ENCODE measurements around the gene BCL2L12. TPM values are rescaled to one million over a fixed set of nuclear protein-coding genes. Genes with fewer than 3 reads are reported as not detected.
A peak's percentile ranks its signal among the peaks of the same experiment; 100 is the strongest.

Gene BCL2L12
- total and polyA plus RNA-seq, 2 of the 13 experiments (the other 11 are each of a cell fraction or from before 2014, with no cell fraction given) = 26.8 to 40.8 TPM

DNA sequence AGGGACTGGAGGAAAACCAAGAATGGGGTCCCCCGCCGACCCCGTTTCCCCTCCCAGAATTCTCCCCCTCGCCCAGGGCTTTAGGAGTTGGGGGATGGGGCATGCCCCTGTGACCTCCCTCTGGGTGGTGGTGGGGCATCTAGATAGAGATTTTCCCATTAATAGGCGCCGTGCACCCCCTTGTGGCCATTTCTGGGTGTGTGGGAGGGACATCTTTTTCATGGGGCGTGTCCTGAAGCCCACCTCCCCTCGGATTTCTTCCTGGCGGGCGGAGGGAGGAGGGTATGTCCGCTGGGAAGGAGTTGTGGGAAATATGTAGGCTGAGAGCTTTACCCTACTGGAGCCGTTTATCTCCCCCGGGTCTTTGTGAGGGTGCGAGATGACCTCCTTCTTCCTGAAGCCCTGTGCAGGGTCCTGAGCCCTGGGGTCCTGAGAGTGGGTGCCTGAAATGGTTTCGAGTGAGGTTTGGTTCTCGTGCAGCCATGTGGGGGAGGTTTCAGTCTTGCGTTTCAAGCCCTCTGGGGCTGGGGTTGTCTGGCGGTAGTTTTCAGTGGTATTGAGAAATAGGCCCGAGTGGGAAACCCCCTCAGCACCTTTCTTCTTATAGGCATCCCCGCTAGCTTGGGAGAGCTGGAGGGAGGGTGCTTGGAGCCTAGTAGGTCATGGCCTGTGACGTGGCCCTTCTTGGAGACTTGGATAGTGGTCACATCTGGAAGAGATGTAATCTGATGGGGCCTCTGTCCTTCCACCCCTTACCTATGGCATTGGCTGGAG, 12.4 kb downstream of the BCL2L12 start:
- Histone ChIP-seq H3K4me2 (ENCODE audit: low read depth, low read length) (peak overlapping the region; percentile 86), H3K9me3 (ENCODE audit: low read length) (no peaks in the 10 kb centered on the region), H3K79me2 (ENCODE audit: insufficient read depth, low read length) (peaks cover 41% of the 10 kb centered on the region), H4K20me1 (ENCODE audit: insufficient read depth, low read length) (peaks cover 37% of the 10 kb centered on the region), H3K4me3 (replicated peaks in 1 of 3; ENCODE audit: insufficient read depth in 1 of 3, low read depth in 2 of 3, low read length in 3 of 3) (peak overlapping the region; percentile 92 to 99 (median 99)), H3K4me1 (ENCODE audit: insufficient read depth, low read length) (peaks cover 39% of the 10 kb centered on the region), H3K27me3 (ENCODE audit: control insufficient read depth in 1 of 2, insufficient read depth in 2 of 2, low read length in 2 of 2) (no peaks in the 10 kb centered on the region), H2AFZ (ENCODE audit: low read length) (no peak overlapping the region), H3K36me3 (replicated peaks in 1 of 2; ENCODE audit: control insufficient read depth in 1 of 2, insufficient read depth in 2 of 2, low read length in 2 of 2) (peaks cover 4 to 24% of the 10 kb centered on the region in 2 experiments), H3K27ac (ENCODE audit: extremely low read length, insufficient read depth, low read length) (peak overlapping the region; percentile 89), H3K9ac (ENCODE audit: insufficient read depth, low read depth, low read length) (peak overlapping the region; percentile 95)
- BruUV-seq (replicated peaks) = no TSS peak
- FAIRE-seq (no peak), ATAC-seq (peak; percentile 30), DNase-seq (ENCODE audit: low spot score) (peak; percentile 74)
- 4% methylated on average over 16 of the region's 21 CpGs for WGBS (ENCODE audit: low lambda C conversion rate)
- CTCF ChIA-PET (ENCODE audit: low intra/inter-chr PET ratio, low total read pairs) = interaction anchor here (1.7 kb wide), 1 partner anchor 108 kb away, joined by 5 read pairs; no protein-coding TSS in a partner anchor
- in situ Hi-C loops (cut with HindIII; ENCODE audit: extremely low pct_ligation_motif_present, low pct_unique_long_range_greater_than_20kb) = loop anchor here (10.0 kb wide), 1 partner anchor 83 kb away; the partner anchor contains the start of gene PRR12
- intact Hi-C loops (cut with micrococcal nuclease; ENCODE audit: unreplicated experiment) = loop anchor here (2.0 to 5.0 kb wide), 2 partner anchors 36 to 97 kb away; partner anchors contain the start of genes NOSIP, PRRG2, RRAS and SCAF1
- POLR2A ChIA-PET = interaction anchor here (0.6 to 3.8 kb wide), 5 partner anchors 13 to 190 kb away, joined by 3 to 77 read pairs (median 4); partner anchors contain the start of genes BCL2L12, IRF3, RRAS and SCAF1
- no peak for TF ChIP-seq TEAD3 (CRISPR knock-in tag; optimal IDR thresholded peaks at IDR 0.05; ENCODE audit: borderline replicate concordance)
- TF ChIP-seq ZMYM2 (CRISPR knock-in tag; IDR thresholded peaks at IDR 0.05) = no peak
- TF ChIP-seq ZNF598 (CRISPR knock-in tag; IDR thresholded peaks at IDR 0.05; ENCODE audit: borderline replicate concordance) = no peak
- peak; percentile 37; the same call in 1 of the 2 replicates for TF ChIP-seq CREB1 (IDR thresholded peaks at IDR 0.05)
- TF ChIP-seq CREB1 (CRISPR knock-in tag; IDR thresholded peaks at IDR 0.05) = no peak
- no peak for TF ChIP-seq NONO (IDR thresholded peaks at IDR 0.05)
- no peak for TF ChIP-seq NONO (CRISPR knock-in tag; conservative IDR thresholded peaks at IDR 0.05)
- 0 out of 2 replicates have a peak, but pooled peaks have one; percentile 15 for TF ChIP-seq ZFY (CRISPR knock-in tag; IDR thresholded peaks at IDR 0.05)
- TF ChIP-seq ZBTB4 (CRISPR knock-in tag; IDR thresholded peaks at IDR 0.05; ENCODE audit: borderline replicate concordance) = no peak
- TF ChIP-seq, protein P1, sequence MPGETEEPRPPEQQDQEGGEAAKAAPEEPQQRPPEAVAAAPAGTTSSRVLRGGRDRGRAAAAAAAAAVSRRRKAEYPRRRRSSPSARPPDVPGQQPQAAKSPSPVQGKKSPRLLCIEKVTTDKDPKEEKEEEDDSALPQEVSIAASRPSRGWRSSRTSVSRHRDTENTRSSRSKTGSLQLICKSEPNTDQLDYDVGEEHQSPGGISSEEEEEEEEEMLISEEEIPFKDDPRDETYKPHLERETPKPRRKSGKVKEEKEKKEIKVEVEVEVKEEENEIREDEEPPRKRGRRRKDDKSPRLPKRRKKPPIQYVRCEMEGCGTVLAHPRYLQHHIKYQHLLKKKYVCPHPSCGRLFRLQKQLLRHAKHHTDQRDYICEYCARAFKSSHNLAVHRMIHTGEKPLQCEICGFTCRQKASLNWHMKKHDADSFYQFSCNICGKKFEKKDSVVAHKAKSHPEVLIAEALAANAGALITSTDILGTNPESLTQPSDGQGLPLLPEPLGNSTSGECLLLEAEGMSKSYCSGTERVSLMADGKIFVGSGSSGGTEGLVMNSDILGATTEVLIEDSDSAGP (CRISPR knock-in tag; IDR thresholded peaks at IDR 0.05; ENCODE audit: borderline replicate concordance) = no peak
- no peak for TF ChIP-seq GATA4 (IDR thresholded peaks at IDR 0.05; ENCODE audit: borderline replicate concordance, low read depth)
- 0 out of 2 replicates have a peak, but pooled peaks have one; percentile 33 for TF ChIP-seq GATAD2A (CRISPR knock-in tag; IDR thresholded peaks at IDR 0.05)
- TF ChIP-seq ZBTB39 (CRISPR knock-in tag; IDR thresholded peaks at IDR 0.05) = no peak
- 0 out of 2 replicates have a peak, but pooled peaks have one; percentile 39 for TF ChIP-seq KDM3A (CRISPR knock-in tag; IDR thresholded peaks at IDR 0.05; ENCODE audit: low read depth)
- peak in 1 of 2 experiments; percentile 73; a peak in 2 of 4 replicates for TF ChIP-seq NR2F1 (CRISPR knock-in tag; IDR thresholded peaks at IDR 0.05)
- no peak for TF ChIP-seq ZSCAN22 (CRISPR knock-in tag; IDR thresholded peaks at IDR 0.05)
- no peak for TF ChIP-seq PCBP1 (IDR thresholded peaks at IDR 0.05; ENCODE audit: borderline replicate concordance, low read depth, low read length)

Data from HepG2 (cell line).